Immature natural killer cell (primary cell): ENCODE measurements around the gene ADAM12. TPM values are rescaled to one million over a fixed set of nuclear protein-coding genes. Genes with fewer than 3 reads are reported as not detected.

Experiments
- DNase-seq, 3 donors: peaks; one replicate each; pipeline ENCODE4 v3.0.0; 2022; ENCODE audit warnings: mixed read lengths in 1 of 3
- H3K27ac Mint-ChIP-seq, 6 donors: one replicate each; pipeline ENCODE4 v1.8.0; 2020; ENCODE audit warnings: mixed read lengths in 6 of 6, mild to moderate bottlenecking in 5 of 6, inconsistent platforms in 4 of 6, moderate library complexity in 3 of 6
- H3K27me3 Mint-ChIP-seq, 3 donors: one replicate each; pipeline ENCODE4 v1.8.0; 2020 to 2021; ENCODE audit warnings: low read depth in 3 of 3, mild to moderate bottlenecking in 3 of 3, mixed read lengths in 3 of 3, moderate library complexity in 3 of 3, inconsistent platforms in 1 of 3
- H3K36me3 Mint-ChIP-seq, 3 donors: one replicate each; pipeline ENCODE4 v1.8.0; 2020; ENCODE audit warnings: mixed read lengths in 3 of 3, inconsistent platforms in 2 of 3, mild to moderate bottlenecking in 2 of 3
- H3K4me1 Mint-ChIP-seq, 2 donors: one replicate each; pipeline ENCODE4 v1.8.0; 2020; ENCODE audit warnings: inconsistent platforms in 2 of 2, mild to moderate bottlenecking in 2 of 2, mixed read lengths in 2 of 2, moderate library complexity in 1 of 2
- H3K4me3 Mint-ChIP-seq, 5 donors: one replicate each; pipeline ENCODE4 v1.8.0; 2020; ENCODE audit warnings: mild to moderate bottlenecking in 5 of 5, mixed read lengths in 5 of 5, inconsistent platforms in 3 of 5, moderate library complexity in 3 of 5
- H3K9me3 Mint-ChIP-seq, 6 donors: one replicate each; pipeline ENCODE4 v1.8.0; 2020; ENCODE audit warnings: mild to moderate bottlenecking in 6 of 6, mixed read lengths in 6 of 6, inconsistent platforms in 4 of 6, moderate library complexity in 3 of 6
- polyA plus RNA-seq, 3 donors: library from polyadenylated mRNA; unstranded; fragments of 300-500 nt; fragmentation: Illumina TruSeq; gene quantifications; one replicate each; pipeline ENCODE4 v1.2.3, GENCODE V29; 2021

Gene ADAM12
- polyA plus RNA-seq, 3 donors from 2014 or later = 0.07 to 0.11 TPM; not detected in 1

- Mint-ChIP-seq H3K4me3 (no peak overlapping the region), H3K4me1 (no peaks in the 10 kb centered on the region), H3K9me3 (peaks cover 0 to 2% (median 0%) of the 10 kb centered on the region in 6 donors), H3K27me3 (peaks cover 2 to 6% (median 4%) of the 10 kb centered on the region in 3 donors), H3K36me3 (no peaks in the 10 kb centered on the region), H3K27ac (no peak overlapping the region)
- no peak for DNase-seq
These were observed 78.9 kb downstream of the ADAM12 start for GRCh38 chr10:126309228-126309883.

- no peak for DNase-seq
- Mint-ChIP-seq H3K36me3 (no peaks in the 10 kb centered on the region), H3K4me1 (no peaks in the 10 kb centered on the region), H3K27me3 (peaks cover 2 to 17% (median 5%) of the 10 kb centered on the region in 3 donors), H3K9me3 (no peaks in the 10 kb centered on the region), H3K27ac (no peak overlapping the region), H3K4me3 (no peak overlapping the region)
These were observed 85.2 kb downstream of the ADAM12 start for GRCh38 chr10:126302826-126303665.

- H3K27me3 Mint-ChIP-seq = peaks cover 2 to 16% (median 5%) of the 10 kb centered on the region in 3 donors
- no peaks in the 10 kb centered on the region for H3K4me1 Mint-ChIP-seq
- DNase-seq = no peak
- H3K27ac Mint-ChIP-seq = no peak overlapping the region
- H3K9me3 Mint-ChIP-seq = peaks cover 0 to 2% (median 0%) of the 10 kb centered on the region in 6 donors
- no peak overlapping the region for H3K4me3 Mint-ChIP-seq
- H3K36me3 Mint-ChIP-seq = no peaks in the 10 kb centered on the region
These were observed 85.9 kb downstream of the ADAM12 start for GRCh38 chr10:126302476-126302756.

- H3K9me3 Mint-ChIP-seq = peaks cover 0 to 2% (median 0%) of the 10 kb centered on the region in 6 donors
- DNase-seq = no peak
- H3K4me1 Mint-ChIP-seq = no peaks in the 10 kb centered on the region
- no peak overlapping the region for H3K4me3 Mint-ChIP-seq
- peaks cover 1 to 15% (median 3%) of the 10 kb centered on the region in 3 donors for H3K27me3 Mint-ChIP-seq
- H3K36me3 Mint-ChIP-seq = no peaks in the 10 kb centered on the region
- no peak overlapping the region for H3K27ac Mint-ChIP-seq
These were observed 86.4 kb downstream of the ADAM12 start for GRCh38 chr10:126301701-126302475.

- Mint-ChIP-seq H3K27me3 (peaks cover 0 to 10% (median 4%) of the 10 kb centered on the region in 3 donors), H3K27ac (no peak overlapping the region), H3K4me1 (no peaks in the 10 kb centered on the region), H3K4me3 (no peak overlapping the region), H3K9me3 (peaks cover 0 to 4% (median 0%) of the 10 kb centered on the region in 6 donors), H3K36me3 (no peaks in the 10 kb centered on the region)
- DNase-seq = no peak
These were observed 93.8 kb downstream of the ADAM12 start for GRCh38 chr10:126294451-126294850.

- Mint-ChIP-seq H3K4me3 (no peak overlapping the region), H3K9me3 (peaks cover 0 to 2% (median 0%) of the 10 kb centered on the region in 6 donors), H3K27me3 (peaks cover 0 to 4% (median 3%) of the 10 kb centered on the region in 3 donors), H3K27ac (no peak overlapping the region), H3K4me1 (no peaks in the 10 kb centered on the region), H3K36me3 (no peaks in the 10 kb centered on the region)
- DNase-seq = no peak
These were observed 98.0 kb downstream of the ADAM12 start for GRCh38 chr10:126290232-126290631.

GRCh38 chr10:126288547-126289493, 99.5 kb downstream of the ADAM12 start:
- Mint-ChIP-seq H3K36me3 (no peaks in the 10 kb centered on the region), H3K27me3 (peaks cover 0 to 4% (median 3%) of the 10 kb centered on the region in 3 donors), H3K9me3 (peaks cover 0 to 1% (median 0%) of the 10 kb centered on the region in 6 donors), H3K4me3 (no peak overlapping the region), H3K27ac (no peak overlapping the region), H3K4me1 (no peaks in the 10 kb centered on the region)
- DNase-seq = no peak

- no peak for DNase-seq
- Mint-ChIP-seq H3K4me1 (no peaks in the 10 kb centered on the region), H3K36me3 (no peaks in the 10 kb centered on the region), H3K9me3 (no peaks in the 10 kb centered on the region), H3K27me3 (peaks cover 0 to 4% (median 3%) of the 10 kb centered on the region in 3 donors), H3K27ac (no peak overlapping the region), H3K4me3 (no peak overlapping the region)
These were observed 102.0 kb downstream of the ADAM12 start for GRCh38 chr10:126286256-126286780.

- Mint-ChIP-seq H3K4me3 (no peak overlapping the region), H3K27me3 (peaks cover 0 to 7% (median 4%) of the 10 kb centered on the region in 3 donors), H3K27ac (no peak overlapping the region), H3K9me3 (no peaks in the 10 kb centered on the region), H3K4me1 (no peaks in the 10 kb centered on the region), H3K36me3 (no peaks in the 10 kb centered on the region)
- DNase-seq = no peak
These were observed 105.0 kb downstream of the ADAM12 start for GRCh38 chr10:126283307-126283706.

- Mint-ChIP-seq H3K27ac (no peak overlapping the region), H3K9me3 (peaks cover 0 to 5% (median 0%) of the 10 kb centered on the region in 6 donors), H3K4me1 (no peaks in the 10 kb centered on the region), H3K4me3 (no peak overlapping the region), H3K27me3 (peaks cover 3 to 4% (median 4%) of the 10 kb centered on the region in 3 donors), H3K36me3 (no peaks in the 10 kb centered on the region)
- DNase-seq = no peak
These were observed 109.4 kb downstream of the ADAM12 start for GRCh38 chr10:126278851-126279250.

GRCh38 chr10:126277181-126277580, 111.1 kb downstream of the ADAM12 start:
- Mint-ChIP-seq H3K27ac (no peak overlapping the region), H3K9me3 (peaks cover 0 to 5% (median 0%) of the 10 kb centered on the region in 6 donors), H3K4me3 (no peak overlapping the region), H3K4me1 (no peaks in the 10 kb centered on the region), H3K36me3 (no peaks in the 10 kb centered on the region), H3K27me3 (peaks cover 3 to 4% (median 4%) of the 10 kb centered on the region in 3 donors)
- no peak for DNase-seq

GRCh38 chr10:126272526-126272925, 115.8 kb downstream of the ADAM12 start:
- H3K36me3 Mint-ChIP-seq = no peaks in the 10 kb centered on the region
- DNase-seq = no peak
- no peak overlapping the region for H3K4me3 Mint-ChIP-seq
- peaks cover 2 to 5% (median 4%) of the 10 kb centered on the region in 3 donors for H3K27me3 Mint-ChIP-seq
- no peaks in the 10 kb centered on the region for H3K4me1 Mint-ChIP-seq
- no peak overlapping the region for H3K27ac Mint-ChIP-seq
- peaks cover 0 to 5% (median 0%) of the 10 kb centered on the region in 6 donors for H3K9me3 Mint-ChIP-seq

GRCh38 chr10:126270111-126270510, 118.2 kb downstream of the ADAM12 start:
- no peak for DNase-seq
- Mint-ChIP-seq H3K9me3 (peaks cover 0 to 5% (median 0%) of the 10 kb centered on the region in 6 donors), H3K4me3 (no peak overlapping the region), H3K27ac (no peak overlapping the region), H3K4me1 (no peaks in the 10 kb centered on the region), H3K27me3 (peaks cover 4 to 8% (median 4%) of the 10 kb centered on the region in 3 donors), H3K36me3 (no peaks in the 10 kb centered on the region)
